Measurements from ENCODE around the gene GPHN. TPM values are rescaled to one million over a fixed set of nuclear protein-coding genes. Genes with fewer than 3 reads are reported as not detected.

The GPHN gene
- total RNA-seq, 1 donor from 2014 or later: 33.4 TPM

GRCh38 chr14:66999978-67000377 lies 492.0 kb downstream of the GPHN start:
- TF ChIP-seq CTCF (IDR thresholded peaks at IDR 0.05; ENCODE audit: borderline replicate concordance): no peak
- H3K27me3 ChIP-seq (ENCODE audit: low read depth): no peaks in the 10 kb centered on the region
- intact Hi-C loops (cut with micrococcal nuclease): no loop called here
- no peak for DNase-seq
- no peaks in the 10 kb centered on the region for H3K9me3 ChIP-seq (replicated peaks)
- peaks cover 6% of the 10 kb centered on the region for H3K36me3 ChIP-seq
- no peak overlapping the region for H3K4me3 ChIP-seq
- H3K27ac ChIP-seq (replicated peaks): no peak overlapping the region
- H3K4me1 ChIP-seq: no peaks in the 10 kb centered on the region

DNA sequence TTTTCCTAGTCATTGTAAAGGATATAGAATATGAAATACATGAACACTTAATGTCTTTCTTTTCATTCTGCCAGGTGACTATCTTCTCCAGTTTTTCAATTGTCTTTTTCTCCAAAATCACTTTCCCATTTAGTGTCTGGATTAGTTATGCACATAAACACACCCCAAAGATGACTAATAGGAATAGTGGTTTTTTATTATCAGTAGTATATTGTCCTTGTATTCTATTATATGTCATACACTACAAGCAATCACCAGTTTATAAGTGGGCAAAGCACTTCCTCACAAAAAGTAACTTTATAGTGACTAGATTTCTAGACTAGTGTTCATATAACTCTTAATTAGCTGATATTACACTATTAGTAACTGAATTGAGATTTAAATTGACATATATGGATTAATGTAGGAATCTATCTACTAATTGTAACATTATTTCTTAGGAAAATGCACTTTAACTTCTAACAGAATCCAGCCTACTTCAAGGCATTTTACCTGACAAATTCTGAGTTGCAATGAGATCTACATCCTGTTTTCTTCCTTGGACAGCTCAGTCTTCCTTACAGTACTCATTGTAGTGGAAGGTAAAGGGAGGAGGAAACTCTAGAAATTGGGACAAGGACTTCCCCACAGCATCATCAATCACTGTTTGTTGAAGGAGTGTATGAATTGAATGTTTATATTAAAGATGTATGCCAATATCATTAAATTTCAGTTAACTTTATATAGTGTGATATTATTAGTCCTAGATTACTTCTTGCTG lies 495.2 kb downstream of the GPHN start:
- DNase-seq: no peak
- no peaks in the 10 kb centered on the region for H3K9me3 ChIP-seq (replicated peaks)
- no peak for TF ChIP-seq CTCF (IDR thresholded peaks at IDR 0.05; ENCODE audit: borderline replicate concordance)
- peaks cover under 1% of the 10 kb centered on the region for H3K36me3 ChIP-seq
- no peaks in the 10 kb centered on the region for H3K27me3 ChIP-seq (ENCODE audit: low read depth)
- H3K4me1 ChIP-seq: no peaks in the 10 kb centered on the region
- H3K4me3 ChIP-seq: no peak overlapping the region
- no peak overlapping the region for H3K27ac ChIP-seq (replicated peaks)
- intact Hi-C loops (cut with micrococcal nuclease): no loop called here

DNA sequence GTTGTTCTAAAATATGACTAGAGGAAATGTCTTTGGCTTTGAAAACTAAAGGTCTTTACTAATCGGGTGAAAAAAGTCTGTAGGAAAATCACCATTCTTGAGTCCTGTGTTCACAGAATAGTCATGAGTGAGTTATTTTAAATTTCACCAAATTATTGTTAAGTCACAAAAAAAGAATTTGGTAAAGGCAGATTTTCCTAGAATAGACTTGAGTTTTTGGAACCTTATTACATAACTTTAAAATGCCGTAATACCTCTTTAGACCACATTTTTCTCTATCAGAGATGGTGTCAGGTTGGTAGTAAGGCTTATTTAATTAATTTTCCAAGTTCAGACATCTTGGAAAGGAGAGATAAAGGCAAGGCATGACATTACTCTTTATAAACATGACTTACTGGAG lies 496.6 kb downstream of the GPHN start:
- TF ChIP-seq CTCF (IDR thresholded peaks at IDR 0.05; ENCODE audit: borderline replicate concordance): no peak
- no peak overlapping the region for H3K4me3 ChIP-seq
- intact Hi-C loops (cut with micrococcal nuclease): no loop called here
- peaks cover 4% of the 10 kb centered on the region for H3K36me3 ChIP-seq
- no peaks in the 10 kb centered on the region for H3K4me1 ChIP-seq
- H3K27ac ChIP-seq (replicated peaks): no peak overlapping the region
- H3K9me3 ChIP-seq (replicated peaks): no peaks in the 10 kb centered on the region
- H3K27me3 ChIP-seq (ENCODE audit: low read depth): no peaks in the 10 kb centered on the region
- no peak for DNase-seq

- Histone ChIP-seq H3K27ac (replicated peaks) (no peak overlapping the region), H3K9me3 (replicated peaks) (no peaks in the 10 kb centered on the region), H3K4me1 (no peaks in the 10 kb centered on the region), H3K36me3 (peaks cover 4% of the 10 kb centered on the region), H3K27me3 (ENCODE audit: low read depth) (no peaks in the 10 kb centered on the region), H3K4me3 (no peak overlapping the region)
- intact Hi-C loops (cut with micrococcal nuclease): no loop called here
- no peak for TF ChIP-seq CTCF (IDR thresholded peaks at IDR 0.05; ENCODE audit: borderline replicate concordance)
- no peak for DNase-seq
Measured at GRCh38 chr14:67010602-67011001, 502.7 kb downstream of the GPHN start.

- DNase-seq: no peak
- intact Hi-C loops (cut with micrococcal nuclease): no loop called here
- H3K27ac ChIP-seq (replicated peaks): no peak overlapping the region
- H3K9me3 ChIP-seq (replicated peaks): no peaks in the 10 kb centered on the region
- H3K36me3 ChIP-seq: peaks cover 2% of the 10 kb centered on the region
- no peaks in the 10 kb centered on the region for H3K27me3 ChIP-seq (ENCODE audit: low read depth)
- no peaks in the 10 kb centered on the region for H3K4me1 ChIP-seq
- no peak overlapping the region for H3K4me3 ChIP-seq
- TF ChIP-seq CTCF (IDR thresholded peaks at IDR 0.05; ENCODE audit: borderline replicate concordance): no peak
Measured at GRCh38 chr14:67016856-67017255, 508.9 kb downstream of the GPHN start.

Measured in left ventricle myocardium inferior (tissue), 1 donor.